Endothelial cell of coronary artery (primary cell): ENCODE results near the gene TSPAN8. TPM values are rescaled to one million over a fixed set of nuclear protein-coding genes. Genes with fewer than 3 reads are reported as not detected.

ENCODE experiments used
- total RNA-seq: library from RNA; depleted of rRNA; stranded (reverse); fragments of >200 nt; gene quantifications from 2 replicates; pipeline ENCODE4 v1.2.3, GENCODE V29; 2014

The TSPAN8 gene
- 0.94 and 0.99 TPM in 2 replicates for total RNA-seq

GRCh38 chr12:71157601-71158233 lies at the start of gene TSPAN8:
Gene TSPAN8 (minus strand): TSS chr12:71157999. CDS start chr12:71157678, 321 bp downstream.

Other genes with a start within 250 kb of the TSPAN8 start
- 0.99 and 3.2 TPM in 2 replicates for gene PTPRR, start 237.3 kb downstream of the TSPAN8 start, total RNA-seq